Measurements from ENCODE around the gene PTPRD. TPM values are rescaled to one million over a fixed set of nuclear protein-coding genes. Genes with fewer than 3 reads are reported as not detected.

The PTPRD gene
- polyA plus RNA-seq, 3 donors: 114 to 130 (median 117) TPM

GRCh38 chr9:8730618-8731017, 1882.2 kb downstream of the PTPRD start:
- no peak for DNase-seq (ENCODE audit: extremely low read depth in 1 of 11, low read depth in 9 of 11, low spot score in 4 of 11)

GRCh38 chr9:8728910-8729309, 1883.9 kb downstream of the PTPRD start:
- no peak for DNase-seq (ENCODE audit: extremely low read depth in 1 of 11, low read depth in 9 of 11, low spot score in 4 of 11)

GRCh38 chr9:8727191-8727590, 1885.6 kb downstream of the PTPRD start:
- DNase-seq (ENCODE audit: extremely low read depth in 1 of 11, low read depth in 9 of 11, low spot score in 4 of 11): no peak

GRCh38 chr9:8726692-8727091, 1886.1 kb downstream of the PTPRD start:
- DNase-seq (ENCODE audit: extremely low read depth in 1 of 11, low read depth in 9 of 11, low spot score in 4 of 11): no peak

GRCh38 chr9:8725635-8726034, 1887.2 kb downstream of the PTPRD start:
- DNase-seq (ENCODE audit: extremely low read depth in 1 of 11, low read depth in 9 of 11, low spot score in 4 of 11): no peak

- peak in 1 of 11 donors; percentile 46 for DNase-seq (ENCODE audit: extremely low read depth in 1 of 11, low read depth in 9 of 11, low spot score in 4 of 11)
Measured at GRCh38 chr9:8724284-8725018, 1888.4 kb downstream of the PTPRD start.

GRCh38 chr9:8723195-8723594, 1889.6 kb downstream of the PTPRD start:
- no peak for DNase-seq (ENCODE audit: extremely low read depth in 1 of 11, low read depth in 9 of 11, low spot score in 4 of 11)

GRCh38 chr9:8719833-8720486, 1892.8 kb downstream of the PTPRD start:
- no peak for DNase-seq (ENCODE audit: extremely low read depth in 1 of 11, low read depth in 9 of 11, low spot score in 4 of 11)

GRCh38 chr9:8718121-8718725, 1894.6 kb downstream of the PTPRD start:
- DNase-seq (ENCODE audit: extremely low read depth in 1 of 11, low read depth in 9 of 11, low spot score in 4 of 11): no peak

- no peak for DNase-seq (ENCODE audit: extremely low read depth in 1 of 11, low read depth in 9 of 11, low spot score in 4 of 11)
Measured at GRCh38 chr9:8717146-8717545, 1895.7 kb downstream of the PTPRD start.

- no peak for DNase-seq (ENCODE audit: extremely low read depth in 1 of 11, low read depth in 9 of 11, low spot score in 4 of 11)
Measured at GRCh38 chr9:8715788-8716187, 1897.0 kb downstream of the PTPRD start.

GRCh38 chr9:8713811-8714165, 1899.0 kb downstream of the PTPRD start:
- DNase-seq (ENCODE audit: extremely low read depth in 1 of 11, low read depth in 9 of 11, low spot score in 4 of 11): no peak

- DNase-seq (ENCODE audit: extremely low read depth in 1 of 11, low read depth in 9 of 11, low spot score in 4 of 11): no peak
Measured at GRCh38 chr9:8713149-8713810, 1899.5 kb downstream of the PTPRD start.

GRCh38 chr9:8709731-8710130, 1903.1 kb downstream of the PTPRD start:
- DNase-seq (ENCODE audit: extremely low read depth in 1 of 11, low read depth in 9 of 11, low spot score in 4 of 11): no peak

- no peak for DNase-seq (ENCODE audit: extremely low read depth in 1 of 11, low read depth in 9 of 11, low spot score in 4 of 11)
Measured at GRCh38 chr9:8708728-8709127, 1904.1 kb downstream of the PTPRD start.

GRCh38 chr9:8706998-8707397, 1905.8 kb downstream of the PTPRD start:
- DNase-seq (ENCODE audit: extremely low read depth in 1 of 11, low read depth in 9 of 11, low spot score in 4 of 11): no peak

- peak in 2 of 11 donors; percentile 34 to 37 for DNase-seq (ENCODE audit: extremely low read depth in 1 of 11, low read depth in 9 of 11, low spot score in 4 of 11)
Measured at GRCh38 chr9:8706531-8706930, 1906.3 kb downstream of the PTPRD start.

GRCh38 chr9:8705861-8706260, 1906.9 kb downstream of the PTPRD start:
- DNase-seq (ENCODE audit: extremely low read depth in 1 of 11, low read depth in 9 of 11, low spot score in 4 of 11): no peak

GRCh38 chr9:8703904-8704303, 1908.9 kb downstream of the PTPRD start:
- no peak for DNase-seq (ENCODE audit: extremely low read depth in 1 of 11, low read depth in 9 of 11, low spot score in 4 of 11)

- no peak for DNase-seq (ENCODE audit: extremely low read depth in 1 of 11, low read depth in 9 of 11, low spot score in 4 of 11)
Measured at GRCh38 chr9:8701904-8702303, 1910.9 kb downstream of the PTPRD start.

Data from renal cortex interstitium (tissue), 11 donors.